Gastroesophageal sphincter (tissue), 4 donors: Measurements from ENCODE around the gene PIP5KL1. TPM values are rescaled to one million over a fixed set of nuclear protein-coding genes. Genes with fewer than 3 reads are reported as not detected.

Experiments used
- ATAC-seq: fragments of 150-250 bp; one replicate; pipeline ENCODE4 v1.9.1; 2016; ENCODE audit warnings: mild to moderate bottlenecking, moderate library complexity
- H3K27ac ChIP-seq, 4 donors: fragments of 200-600 bp; sonication (generic) in 3 of 4; 1 replicate in 3 of 4; 2 replicates in 1 of 4; pipeline ENCODE4 v1.5.1; 2016 to 2019
- H3K27me3 ChIP-seq: fragments of 200-600 bp; sonication (generic); one replicate; pipeline ENCODE4 v1.5.1; 2019
- H3K36me3 ChIP-seq, 2 donors: fragments of 200-600 bp; sonication (generic); one replicate each; pipeline ENCODE4 v1.5.1; 2019; ENCODE audit warnings: control low read depth in 1 of 2
- H3K4me1 ChIP-seq, 3 donors: fragments of 200-600 bp; sonication (generic); 1 replicate in 2 of 3; 2 replicates in 1 of 3; pipeline ENCODE4 v1.5.1; 2016 to 2019; ENCODE audit warnings: control low read depth in 2 of 3
- H3K4me3 ChIP-seq, 2 donors: fragments of 200-600 bp; sonication (generic); one replicate each; pipeline ENCODE4 v1.5.1; 2019; ENCODE audit warnings: mild to moderate bottlenecking in 1 of 2, moderate library complexity in 1 of 2
- H3K9me3 ChIP-seq, 3 donors: fragments of 200-600 bp; sonication (generic); one replicate each; pipeline ENCODE4 v1.5.1; 2017 to 2019; ENCODE audit warnings: control low read depth in 2 of 3
- CTCF ChIP-seq, 4 experiments: fragments of 200-600 bp in 2 of 4; fragments of 450-650 bp in 2 of 4; sonication (generic) in 1 of 4; IDR thresholded peaks; one replicate each; pipeline ENCODE4 v1.5.1; 2017 to 2019; ENCODE audit warnings: antibody characterized with exemption in 4 of 4, mild to moderate bottlenecking in 2 of 4, moderate library complexity in 2 of 4
- EP300 ChIP-seq: sonication (generic); formaldehyde crosslinking; IDR thresholded peaks from one replicate; pipeline ENCODE4 v1.6.1; 2017; ENCODE audit warnings: antibody characterized with exemption, mild to moderate bottlenecking
- POLR2A ChIP-seq, 2 donors: fragments of 450-650 bp; IDR thresholded peaks; one replicate each; pipeline ENCODE4 v1.6.1; 2017; ENCODE audit warnings: antibody characterized with exemption in 2 of 2, mild to moderate bottlenecking in 2 of 2, moderate library complexity in 1 of 2
- POLR2AphosphoS5 ChIP-seq: sonication (generic); formaldehyde crosslinking; IDR thresholded peaks from one replicate; pipeline ENCODE4 v1.6.1; 2017; ENCODE audit warnings: antibody characterized with exemption
- WGBS, 2 donors: methylation state at CpG; one replicate each; pipeline ENCODE4 v1.1.5; 2018; ENCODE audit warnings: low coverage in 1 of 2; 5-methylcytosine and 5-hydroxymethylcytosine counted together
- total RNA-seq, 4 donors: library from RNA; depleted of rRNA; stranded (reverse); fragments of >200 nt; gene quantifications; one replicate each; pipeline ENCODE4 v1.1.0, GENCODE V29; 2016

Gene PIP5KL1
- total RNA-seq, 4 donors from 2014 or later: 0.66 to 3.4 (median 3.1) TPM; not detected in 1

DNA sequence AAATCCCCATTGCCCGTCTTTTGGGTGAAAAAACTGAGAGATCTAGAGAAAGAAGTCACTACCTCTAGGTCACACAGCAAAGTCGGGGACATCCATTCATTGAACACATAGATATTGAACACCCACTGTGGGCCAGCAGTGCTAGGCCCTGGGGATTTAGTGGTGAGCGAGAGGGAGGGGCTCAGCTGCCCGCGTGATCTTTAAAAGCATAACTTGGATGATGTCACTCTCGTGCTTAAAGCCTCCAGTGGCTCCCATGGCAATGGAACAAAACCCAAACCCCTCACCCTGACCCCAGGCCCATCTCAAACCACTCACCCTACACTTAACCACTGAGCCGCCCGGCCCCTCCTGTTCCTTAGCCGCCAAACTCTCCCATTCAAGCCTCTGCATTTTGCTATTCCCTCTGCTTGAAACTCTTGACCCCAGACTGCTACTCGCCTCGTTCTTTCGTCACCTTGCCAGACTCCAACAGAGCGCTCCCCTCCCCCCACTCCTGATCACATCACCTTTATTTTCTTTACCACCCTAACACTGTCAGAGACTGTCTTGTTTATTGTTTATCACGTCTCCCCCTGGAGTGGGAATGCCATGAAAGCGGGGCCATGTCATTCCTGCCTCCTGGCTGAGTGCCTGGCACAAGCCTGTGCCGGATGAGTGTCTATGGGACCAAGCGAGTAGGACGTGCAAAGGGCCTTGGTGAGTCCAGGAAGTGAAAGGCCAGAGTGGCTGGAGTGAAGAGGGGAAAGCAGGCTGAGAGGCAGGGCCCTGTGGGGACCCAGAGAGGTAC, 710 bp upstream of the PIP5KL1 start:
- Histone ChIP-seq H3K9me3 (no peaks in the 10 kb centered on the region), H3K4me1 (peaks cover 0 to 61% (median 30%) of the 10 kb centered on the region in 3 donors), H3K27ac (no peak overlapping the region), H3K36me3 (peaks cover 0 to 31% of the 10 kb centered on the region in 2 donors), H3K27me3 (peaks cover 43% of the 10 kb centered on the region), H3K4me3 (peak overlapping the region in 1 of 2 donors; percentile 58)
- WGBS, 2 donors: 17 to 27% methylated on average over 6 to 14 of the region's 18 CpGs
- TF ChIP-seq POLR2A (IDR thresholded peaks at IDR 0.05) (no peak), EP300 (no peak), CTCF (IDR thresholded peaks at IDR 0.05) (no peak), POLR2AphosphoS5 (no peak)
- no peak for ATAC-seq

DNA sequence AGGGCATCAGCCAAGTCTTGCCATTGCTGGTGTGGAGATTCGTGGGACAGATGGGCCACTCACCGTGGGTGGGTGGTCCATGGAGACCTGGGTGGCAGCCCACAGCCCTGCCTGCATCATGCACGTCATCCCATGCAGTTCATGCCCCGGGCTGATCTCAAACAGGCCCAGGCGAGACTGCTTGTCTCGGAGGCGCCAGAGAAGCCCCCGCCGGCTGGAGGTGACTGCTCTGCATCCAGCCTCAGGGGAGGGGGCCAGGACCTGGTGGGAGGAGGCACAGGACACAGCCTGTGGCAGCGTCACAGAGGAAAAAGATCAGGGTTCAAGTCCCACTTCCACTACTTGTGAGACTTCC, 975 bp downstream of the PIP5KL1 start:
- Histone ChIP-seq H3K9me3 (no peaks in the 10 kb centered on the region), H3K4me3 (no peak overlapping the region), H3K27ac (no peak overlapping the region), H3K4me1 (peaks cover 0 to 44% (median 26%) of the 10 kb centered on the region in 3 donors), H3K27me3 (peaks cover 59% of the 10 kb centered on the region), H3K36me3 (peaks cover 0 to 14% of the 10 kb centered on the region in 2 donors)
- 49% methylated on average over 5 of the region's 10 CpGs; no CpG with 5 or more reads in 1 of the 2 donors for WGBS, 2 donors
- no peak for TF ChIP-seq POLR2AphosphoS5
- TF ChIP-seq POLR2A (IDR thresholded peaks at IDR 0.05): no peak
- no peak for TF ChIP-seq EP300
- TF ChIP-seq CTCF (IDR thresholded peaks at IDR 0.05): no peak
- ATAC-seq: no peak

GRCh38 chr9:127928676-127929624, 1.6 kb downstream of the PIP5KL1 start:
- Histone ChIP-seq H3K27me3 (peaks cover 63% of the 10 kb centered on the region), H3K9me3 (no peaks in the 10 kb centered on the region), H3K36me3 (peaks cover 0 to 8% of the 10 kb centered on the region in 2 donors), H3K4me3 (no peak overlapping the region), H3K27ac (no peak overlapping the region), H3K4me1 (peaks cover 0 to 43% (median 26%) of the 10 kb centered on the region in 3 donors)
- TF ChIP-seq POLR2A (IDR thresholded peaks at IDR 0.05) (no peak), POLR2AphosphoS5 (no peak), CTCF (IDR thresholded peaks at IDR 0.05) (no peak), EP300 (no peak)
- ATAC-seq: no peak
- WGBS, 2 donors: 44% methylated on average over 4 of the region's 11 CpGs; no CpG with 5 or more reads in 1 of the 2 donors

DNA sequence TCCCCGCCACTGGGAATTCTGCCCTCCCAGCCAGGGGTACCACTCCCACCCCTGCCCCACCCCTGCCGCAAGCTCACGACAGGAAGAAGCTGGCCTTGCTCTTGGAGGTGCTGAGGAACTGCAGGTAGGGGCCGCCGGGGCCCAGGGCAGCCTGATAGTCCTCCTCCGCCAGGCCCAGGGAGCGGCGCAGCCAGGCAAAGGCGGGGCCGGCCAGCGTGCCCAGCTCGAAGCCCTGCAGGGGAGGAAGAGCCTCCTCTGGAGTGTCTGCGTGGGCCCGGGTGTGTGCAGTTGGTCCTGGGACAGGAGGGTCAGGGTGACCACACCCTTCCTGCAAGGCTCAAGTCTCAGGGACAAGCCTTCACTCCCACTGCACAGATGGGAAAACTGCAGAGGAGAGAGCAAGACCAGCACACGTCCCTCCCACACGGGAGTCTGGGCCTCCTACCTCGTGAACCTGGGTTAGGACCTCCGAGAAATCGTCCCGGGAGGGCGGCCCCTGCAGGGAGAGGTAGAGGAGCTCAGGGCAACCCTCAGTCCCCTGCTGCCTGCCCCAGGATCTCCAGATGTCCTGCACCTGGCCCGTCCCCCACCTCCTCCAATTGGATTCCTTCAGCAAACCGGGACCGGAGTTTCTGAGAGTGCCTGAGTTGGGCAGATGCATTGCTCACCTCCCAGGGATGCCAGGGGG, 2.4 kb downstream of the PIP5KL1 start:
- Histone ChIP-seq H3K4me3 (peak overlapping the region in 1 of 2 donors; percentile 27), H3K36me3 (peaks cover 0 to under 1% of the 10 kb centered on the region in 2 donors), H3K27ac (no peak overlapping the region), H3K27me3 (peaks cover 70% of the 10 kb centered on the region), H3K9me3 (no peaks in the 10 kb centered on the region), H3K4me1 (peaks cover 0 to 43% (median 26%) of the 10 kb centered on the region in 3 donors)
- no CpG with 5 or more reads among the region's 24 CpGs for WGBS, 2 donors
- TF ChIP-seq CTCF (IDR thresholded peaks at IDR 0.05) (no peak), POLR2A (IDR thresholded peaks at IDR 0.05) (no peak), EP300 (no peak), POLR2AphosphoS5 (no peak)
- ATAC-seq: no peak
